Metanephros (tissue), 2 donors: ENCODE data around the gene KCNQ4. TPM values are rescaled to one million over a fixed set of nuclear protein-coding genes. Genes with fewer than 3 reads are reported as not detected.
A peak's percentile ranks its signal among the peaks of the same experiment; 100 is the strongest.

Source experiments
- small RNA-seq: library from RNA; depleted of rRNA; stranded (forward); fragments of <200 nt; gene quantifications from one replicate; pipeline ENCODE3, GENCODE V24; 2014; ENCODE audit warnings: low replicate concordance
- total RNA-seq: library from RNA; depleted of rRNA; stranded (reverse); fragments of >200 nt; gene quantifications from one replicate; pipeline ENCODE4 v1.2.3, GENCODE V29; 2014

KCNQ4 gene
- total RNA-seq: 8.6 TPM

GRCh38 chr1:40783001-40783905 lies at the start of gene KCNQ4:
KCNQ4 (plus strand) TSS chr1:40783787; CDS start chr1:40784094, 307 bp downstream.

DNA sequence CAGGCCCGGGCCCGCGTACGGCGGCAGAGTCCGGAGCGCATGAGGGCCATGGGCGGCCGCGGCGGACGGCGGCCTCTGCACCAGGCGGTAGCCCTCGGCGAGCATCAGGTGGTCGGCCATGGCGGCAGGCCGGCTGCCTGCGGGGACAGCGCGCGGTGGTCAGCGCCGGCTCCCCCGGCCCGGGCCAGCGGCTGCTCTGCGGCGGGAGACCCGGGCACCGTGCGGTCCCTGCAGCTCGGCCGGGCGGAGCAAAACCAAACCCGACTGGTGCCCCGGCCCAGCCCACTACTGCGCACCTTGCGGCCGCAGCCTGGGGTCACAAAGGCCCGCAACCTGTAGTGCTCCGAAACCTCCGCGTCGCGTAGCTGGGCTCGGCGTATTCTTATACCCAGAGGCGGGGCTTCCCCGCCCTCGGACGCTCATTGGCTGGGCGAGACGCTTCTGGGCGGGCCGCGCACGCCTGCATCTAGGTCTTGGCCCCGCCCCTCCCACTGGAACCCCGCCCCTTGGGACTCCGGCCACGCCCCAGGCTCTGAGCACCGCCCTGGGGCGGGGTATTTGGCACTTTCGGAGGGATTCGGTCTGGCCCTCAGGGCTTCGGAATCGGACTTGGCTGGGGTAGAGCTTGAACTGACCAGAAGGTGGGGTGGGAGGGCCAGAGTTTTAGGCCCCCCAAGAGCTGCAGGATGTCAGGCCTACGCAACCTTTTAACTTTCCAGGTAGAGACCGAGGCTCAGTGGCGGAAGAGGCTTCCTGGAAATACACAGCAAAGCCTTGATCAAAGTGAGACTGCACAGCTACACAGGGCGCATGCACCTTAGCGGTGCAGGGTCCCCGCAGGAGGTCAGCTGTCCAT lies 78.6 kb downstream of the KCNQ4 start, which contains the start of gene CITED4:
CITED4 (minus strand) TSS at position 356 of the 856 bp plus-strand sequence; CDS start at position 120, 236 bp downstream.

Small RNA genes lying within 50 kb of the gene (small RNA-seq; reads per million reads assigned to genes)
- gene MIR30C1 (9.2 reads per million, percentile 95 among the genes with 10 or more reads in this experiment), gene MIR30E (436 reads per million, percentile 99 among the genes with 10 or more reads in this experiment), gene RN7SL326P (not detected)

Other genes with a start within 250 kb of the KCNQ4 start
- gene RIMS3, start 118.1 kb upstream of the KCNQ4 start, total RNA-seq: 0.99 TPM
- gene NFYC, start 92.1 kb upstream of the KCNQ4 start, total RNA-seq: 68.7 TPM
- 15.0 TPM for gene CITED4, start 78.6 kb downstream of the KCNQ4 start, total RNA-seq
- gene CTPS1, start 195.9 kb downstream of the KCNQ4 start, total RNA-seq: 14.4 TPM
- gene SLFNL1, start 237.9 kb downstream of the KCNQ4 start, total RNA-seq: 1.2 TPM